Neural cell (in vitro differentiated cells): ENCODE measurements around the gene WDR70.

Experiments
- CTCF ChIP-seq: fragments of 450-650 bp; IDR thresholded peaks from 2 replicates; pipeline ENCODE4 v1.5.1; 2014; ENCODE audit warnings: antibody characterized with exemption, mild to moderate bottlenecking, moderate library complexity; ENCODE audit not compliant: poor library complexity, severe bottlenecking
- EP300 ChIP-seq: fragments of 450-650 bp; conservative IDR thresholded peaks from 2 replicates; pipeline ENCODE4 v1.6.1; 2014; ENCODE audit warnings: antibody characterized with exemption, mild to moderate bottlenecking, moderate library complexity; ENCODE audit not compliant: poor library complexity, severe bottlenecking
- EZH2 ChIP-seq: fragments of 200-600, 300-800 bp; shearing (Covaris generic), sonication (generic); IDR thresholded peaks from 2 replicates; pipeline ENCODE4 v1.6.1; 2014; ENCODE audit warnings: antibody characterized with exemption, low read length, borderline replicate concordance, mild to moderate bottlenecking; ENCODE audit not compliant: insufficient read depth, poor library complexity, severe bottlenecking
- POLR2AphosphoS5 ChIP-seq: IDR thresholded peaks from 2 replicates; pipeline ENCODE4 v1.6.1; 2012
- SMC3 ChIP-seq: fragments of 450-650 bp; conservative IDR thresholded peaks from 2 replicates; pipeline ENCODE4 v1.6.1; 2014; ENCODE audit warnings: antibody characterized with exemption, mild to moderate bottlenecking, moderate library complexity; ENCODE audit not compliant: poor library complexity
- TAF1 ChIP-seq: IDR thresholded peaks from 2 replicates; pipeline ENCODE4 v1.6.1; 2012; ENCODE audit warnings: low read depth
- TF ChIP-seq, protein P1 (sequence below): IDR thresholded peaks from 2 replicates; pipeline ENCODE4 v1.6.1; 2012; ENCODE audit warnings: borderline replicate concordance

GRCh38 chr5:37767251-37767650 is 388.1 kb downstream of the WDR70 start:
- no peak for TF ChIP-seq SMC3
- no peak for TF ChIP-seq CTCF
- TF ChIP-seq POLR2AphosphoS5 = no peak
- no peak for TF ChIP-seq EP300
- no peak for TF ChIP-seq TAF1
- TF ChIP-seq EZH2 = no peak
- TF ChIP-seq, protein P1, sequence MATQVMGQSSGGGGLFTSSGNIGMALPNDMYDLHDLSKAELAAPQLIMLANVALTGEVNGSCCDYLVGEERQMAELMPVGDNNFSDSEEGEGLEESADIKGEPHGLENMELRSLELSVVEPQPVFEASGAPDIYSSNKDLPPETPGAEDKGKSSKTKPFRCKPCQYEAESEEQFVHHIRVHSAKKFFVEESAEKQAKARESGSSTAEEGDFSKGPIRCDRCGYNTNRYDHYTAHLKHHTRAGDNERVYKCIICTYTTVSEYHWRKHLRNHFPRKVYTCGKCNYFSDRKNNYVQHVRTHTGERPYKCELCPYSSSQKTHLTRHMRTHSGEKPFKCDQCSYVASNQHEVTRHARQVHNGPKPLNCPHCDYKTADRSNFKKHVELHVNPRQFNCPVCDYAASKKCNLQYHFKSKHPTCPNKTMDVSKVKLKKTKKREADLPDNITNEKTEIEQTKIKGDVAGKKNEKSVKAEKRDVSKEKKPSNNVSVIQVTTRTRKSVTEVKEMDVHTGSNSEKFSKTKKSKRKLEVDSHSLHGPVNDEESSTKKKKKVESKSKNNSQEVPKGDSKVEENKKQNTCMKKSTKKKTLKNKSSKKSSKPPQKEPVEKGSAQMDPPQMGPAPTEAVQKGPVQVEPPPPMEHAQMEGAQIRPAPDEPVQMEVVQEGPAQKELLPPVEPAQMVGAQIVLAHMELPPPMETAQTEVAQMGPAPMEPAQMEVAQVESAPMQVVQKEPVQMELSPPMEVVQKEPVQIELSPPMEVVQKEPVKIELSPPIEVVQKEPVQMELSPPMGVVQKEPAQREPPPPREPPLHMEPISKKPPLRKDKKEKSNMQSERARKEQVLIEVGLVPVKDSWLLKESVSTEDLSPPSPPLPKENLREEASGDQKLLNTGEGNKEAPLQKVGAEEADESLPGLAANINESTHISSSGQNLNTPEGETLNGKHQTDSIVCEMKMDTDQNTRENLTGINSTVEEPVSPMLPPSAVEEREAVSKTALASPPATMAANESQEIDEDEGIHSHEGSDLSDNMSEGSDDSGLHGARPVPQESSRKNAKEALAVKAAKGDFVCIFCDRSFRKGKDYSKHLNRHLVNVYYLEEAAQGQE = no peak
